Measurements from ENCODE around the gene CABLES2.

CABLES2 gene

GRCh38 chr20:62389601-62390087, 17.4 kb downstream of the CABLES2 start:
- Histone ChIP-seq H3K14ac (ENCODE audit: low read length) (no peak overlapping the region), H3K9me3 (ENCODE audit: insufficient read depth, low read depth, low read length) (no peaks in the 10 kb centered on the region), H2BK12ac (ENCODE audit: low read length) (no peak overlapping the region), H3K23ac (ENCODE audit: low read length) (no peak overlapping the region), H2BK5ac (ENCODE audit: low read depth, low read length, poor library complexity) (no peak overlapping the region), H3K79me2 (ENCODE audit: control insufficient read depth, insufficient read depth, low read length, poor library complexity) (peaks cover 14% of the 10 kb centered on the region), H4K8ac (ENCODE audit: low read depth, low read length) (no peak overlapping the region), H3K4me2 (ENCODE audit: low read length) (no peak overlapping the region), H2AFZ (ENCODE audit: insufficient read depth, low read length, poor library complexity) (no peak overlapping the region), H4K91ac (ENCODE audit: low read depth, low read length) (no peak overlapping the region), H2BK120ac (ENCODE audit: insufficient read depth, low read length, poor library complexity) (no peak overlapping the region), H3K4me1 (ENCODE audit: control insufficient read depth in 1 of 2, insufficient read depth in 2 of 2, low read length in 2 of 2) (peaks cover 4 to 8% of the 10 kb centered on the region in 2 experiments), H3K36me3 (ENCODE audit: control insufficient read depth in 1 of 2, insufficient read depth in 2 of 2, low read length in 2 of 2) (peaks cover 65 to 66% of the 10 kb centered on the region in 2 experiments), H3K4ac (ENCODE audit: low read depth, low read length) (no peak overlapping the region), H3K18ac (ENCODE audit: low read length) (no peak overlapping the region), H3K9ac (ENCODE audit: low read length) (no peak overlapping the region), H3K4me3 (ENCODE audit: low read depth, low read length) (no peak overlapping the region), H3K27ac (ENCODE audit: low read depth, low read length) (no peak overlapping the region), H2AK5ac (ENCODE audit: low read length) (no peak overlapping the region), H3K79me1 (ENCODE audit: low read length) (peaks cover 12% of the 10 kb centered on the region), H4K12ac (ENCODE audit: low read depth, low read length) (no peak overlapping the region), H3K27me3 (ENCODE audit: insufficient read depth, low read length) (no peaks in the 10 kb centered on the region)
- no CpG with 5 or more reads among the region's 5 CpGs for WGBS (ENCODE audit: extremely low coverage, insufficient coverage, insufficient read length)
- DNase-seq = no peak

- no peak overlapping the region for H3K4ac ChIP-seq (ENCODE audit: low read depth, low read length)
- no peak overlapping the region for H3K4me3 ChIP-seq (ENCODE audit: low read depth, low read length)
- H3K27me3 ChIP-seq (ENCODE audit: insufficient read depth, low read length) = no peaks in the 10 kb centered on the region
- no CpG with 5 or more reads among the region's 11 CpGs for WGBS (ENCODE audit: extremely low coverage, insufficient coverage, insufficient read length)
- no peak overlapping the region for H3K27ac ChIP-seq (ENCODE audit: low read depth, low read length)
- no peak overlapping the region for H4K91ac ChIP-seq (ENCODE audit: low read depth, low read length)
- no peak overlapping the region for H2AFZ ChIP-seq (ENCODE audit: insufficient read depth, low read length, poor library complexity)
- H3K9me3 ChIP-seq (ENCODE audit: insufficient read depth, low read depth, low read length) = no peaks in the 10 kb centered on the region
- no peak overlapping the region for H2BK120ac ChIP-seq (ENCODE audit: insufficient read depth, low read length, poor library complexity)
- no peak overlapping the region for H3K9ac ChIP-seq (ENCODE audit: low read length)
- H4K12ac ChIP-seq (ENCODE audit: low read depth, low read length) = no peak overlapping the region
- no peak overlapping the region for H4K8ac ChIP-seq (ENCODE audit: low read depth, low read length)
- H3K18ac ChIP-seq (ENCODE audit: low read length) = no peak overlapping the region
- peak; percentile 20 to 35 for DNase-seq
- H3K4me1 ChIP-seq (ENCODE audit: control insufficient read depth in 1 of 2, insufficient read depth in 2 of 2, low read length in 2 of 2) = peaks cover 4 to 8% of the 10 kb centered on the region in 2 experiments
- H2BK12ac ChIP-seq (ENCODE audit: low read length) = no peak overlapping the region
- peaks cover 14% of the 10 kb centered on the region for H3K79me2 ChIP-seq (ENCODE audit: control insufficient read depth, insufficient read depth, low read length, poor library complexity)
- no peak overlapping the region for H3K4me2 ChIP-seq (ENCODE audit: low read length)
- peaks cover 12% of the 10 kb centered on the region for H3K79me1 ChIP-seq (ENCODE audit: low read length)
- H3K14ac ChIP-seq (ENCODE audit: low read length) = no peak overlapping the region
- H3K23ac ChIP-seq (ENCODE audit: low read length) = no peak overlapping the region
- H2AK5ac ChIP-seq (ENCODE audit: low read length) = no peak overlapping the region
- peaks cover 60% of the 10 kb centered on the region in 2 experiments for H3K36me3 ChIP-seq (ENCODE audit: control insufficient read depth in 1 of 2, insufficient read depth in 2 of 2, low read length in 2 of 2)
- H2BK5ac ChIP-seq (ENCODE audit: low read depth, low read length, poor library complexity) = no peak overlapping the region
Measured at GRCh38 chr20:62388839-62389600, 18.1 kb downstream of the CABLES2 start.

GRCh38 chr20:62387933-62388635, 19.0 kb downstream of the CABLES2 start:
- H4K91ac ChIP-seq (ENCODE audit: low read depth, low read length) = no peak overlapping the region
- no peaks in the 10 kb centered on the region for H3K27me3 ChIP-seq (ENCODE audit: insufficient read depth, low read length)
- H2BK120ac ChIP-seq (ENCODE audit: insufficient read depth, low read length, poor library complexity) = no peak overlapping the region
- H2AFZ ChIP-seq (ENCODE audit: insufficient read depth, low read length, poor library complexity) = no peak overlapping the region
- no peak overlapping the region for H3K23ac ChIP-seq (ENCODE audit: low read length)
- peaks cover 14% of the 10 kb centered on the region for H3K79me2 ChIP-seq (ENCODE audit: control insufficient read depth, insufficient read depth, low read length, poor library complexity)
- H2BK5ac ChIP-seq (ENCODE audit: low read depth, low read length, poor library complexity) = no peak overlapping the region
- no peak overlapping the region for H4K8ac ChIP-seq (ENCODE audit: low read depth, low read length)
- H2AK5ac ChIP-seq (ENCODE audit: low read length) = no peak overlapping the region
- DNase-seq = no peak
- H3K9me3 ChIP-seq (ENCODE audit: insufficient read depth, low read depth, low read length) = no peaks in the 10 kb centered on the region
- H3K4ac ChIP-seq (ENCODE audit: low read depth, low read length) = peak overlapping the region; percentile 96
- H4K12ac ChIP-seq (ENCODE audit: low read depth, low read length) = no peak overlapping the region
- peaks cover 51 to 52% of the 10 kb centered on the region in 2 experiments for H3K36me3 ChIP-seq (ENCODE audit: control insufficient read depth in 1 of 2, insufficient read depth in 2 of 2, low read length in 2 of 2)
- peaks cover 4 to 8% of the 10 kb centered on the region in 2 experiments for H3K4me1 ChIP-seq (ENCODE audit: control insufficient read depth in 1 of 2, insufficient read depth in 2 of 2, low read length in 2 of 2)
- H3K18ac ChIP-seq (ENCODE audit: low read length) = no peak overlapping the region
- no CpG with 5 or more reads among the region's 20 CpGs for WGBS (ENCODE audit: extremely low coverage, insufficient coverage, insufficient read length)
- H3K4me3 ChIP-seq (ENCODE audit: low read depth, low read length) = peak overlapping the region; percentile 93
- H3K14ac ChIP-seq (ENCODE audit: low read length) = no peak overlapping the region
- peaks cover 12% of the 10 kb centered on the region for H3K79me1 ChIP-seq (ENCODE audit: low read length)
- H2BK12ac ChIP-seq (ENCODE audit: low read length) = no peak overlapping the region
- H3K27ac ChIP-seq (ENCODE audit: low read depth, low read length) = no peak overlapping the region
- peak overlapping the region; percentile 96 for H3K9ac ChIP-seq (ENCODE audit: low read length)
- peak overlapping the region; percentile 91 for H3K4me2 ChIP-seq (ENCODE audit: low read length)

GRCh38 chr20:62387219-62387913, 19.7 kb downstream of the CABLES2 start:
- Histone ChIP-seq H2AK5ac (ENCODE audit: low read length) (peak overlapping the region; percentile 79), H3K9ac (ENCODE audit: low read length) (peak overlapping the region; percentile 96), H3K9me3 (ENCODE audit: insufficient read depth, low read depth, low read length) (no peaks in the 10 kb centered on the region), H3K79me1 (ENCODE audit: low read length) (peaks cover 12% of the 10 kb centered on the region), H3K14ac (ENCODE audit: low read length) (peak overlapping the region; percentile 25), H3K4me1 (ENCODE audit: control insufficient read depth in 1 of 2, insufficient read depth in 2 of 2, low read length in 2 of 2) (peaks cover 4 to 10% of the 10 kb centered on the region in 2 experiments), H3K79me2 (ENCODE audit: control insufficient read depth, insufficient read depth, low read length, poor library complexity) (peaks cover 14% of the 10 kb centered on the region), H4K12ac (ENCODE audit: low read depth, low read length) (peak overlapping the region; percentile 61), H3K27ac (ENCODE audit: low read depth, low read length) (no peak overlapping the region), H4K8ac (ENCODE audit: low read depth, low read length) (peak overlapping the region; percentile 75), H4K91ac (ENCODE audit: low read depth, low read length) (peak overlapping the region; percentile 79), H2AFZ (ENCODE audit: insufficient read depth, low read length, poor library complexity) (no peak overlapping the region), H2BK5ac (ENCODE audit: low read depth, low read length, poor library complexity) (no peak overlapping the region), H3K4ac (ENCODE audit: low read depth, low read length) (peak overlapping the region; percentile 96), H3K18ac (ENCODE audit: low read length) (peak overlapping the region; percentile 2), H2BK12ac (ENCODE audit: low read length) (no peak overlapping the region), H2BK120ac (ENCODE audit: insufficient read depth, low read length, poor library complexity) (peak overlapping the region; percentile 18), H3K4me3 (ENCODE audit: low read depth, low read length) (peak overlapping the region; percentile 93), H3K27me3 (ENCODE audit: insufficient read depth, low read length) (no peaks in the 10 kb centered on the region), H3K36me3 (ENCODE audit: control insufficient read depth in 1 of 2, insufficient read depth in 2 of 2, low read length in 2 of 2) (peaks cover 45% of the 10 kb centered on the region in 2 experiments), H3K23ac (ENCODE audit: low read length) (no peak overlapping the region), H3K4me2 (ENCODE audit: low read length) (peak overlapping the region; percentile 91)
- DNase-seq = no peak
- no CpG with 5 or more reads among the region's 47 CpGs for WGBS (ENCODE audit: extremely low coverage, insufficient coverage, insufficient read length)
